Endometrial microvascular endothelial cells (primary cell): Measurements from ENCODE around the gene TMEM254. TPM values are rescaled to one million over a fixed set of nuclear protein-coding genes. Genes with fewer than 3 reads are reported as not detected.
"Not testable (repeated sequence)": the region's sequence is repeated elsewhere in the genome, so short reads cannot be mapped to it uniquely, and the experiment has no call there.

Experiments used
- in situ Hi-C: cut with HindIII; loops from 2 replicates; pipeline ENCODE4 v1.10.0; 2017; ENCODE audit warnings: low sequenced_read_pairs, low pct_unique_long_range_greater_than_20kb; ENCODE audit errors: inconsistent ontology term
- total RNA-seq: library from RNA; depleted of rRNA; stranded (reverse); fragments of >200 nt; gene quantifications from one replicate; pipeline ENCODE4 v1.2.3, GENCODE V29; 2015; ENCODE audit errors: inconsistent ontology term

The TMEM254 gene
- total RNA-seq, 1 donor from 2014 or later = 12.9 TPM

GRCh38 chr10:80122746-80123145, 44.3 kb downstream of the TMEM254 start:
- in situ Hi-C loops = no loop called here

GRCh38 chr10:80126876-80127275, 48.4 kb downstream of the TMEM254 start:
- in situ Hi-C loops = no loop called here

DNA sequence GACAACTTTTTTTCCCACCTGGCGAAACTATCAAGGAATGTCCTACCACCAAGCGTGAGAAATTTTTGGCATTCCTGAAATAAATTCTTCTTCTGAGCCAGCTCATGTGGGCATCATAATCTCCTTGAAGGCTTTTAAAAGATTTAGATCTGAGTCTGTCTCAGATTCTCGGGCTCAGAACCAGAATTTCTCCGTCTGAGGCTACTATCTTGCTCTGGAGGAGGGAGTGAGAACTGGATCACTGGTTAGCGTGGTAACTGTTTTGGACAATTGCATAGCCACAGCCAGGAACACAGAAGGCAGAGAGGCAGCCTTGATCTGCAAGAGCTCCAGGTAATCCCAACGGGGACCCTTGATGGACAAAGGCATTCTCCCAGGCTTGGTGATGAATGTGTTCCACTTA, 53.0 kb downstream of the TMEM254 start:
- in situ Hi-C loops = no loop called here

GRCh38 chr10:80132299-80133139, 54.1 kb downstream of the TMEM254 start, which contains the start of gene PLAC9:
PLAC9 (plus strand) TSS chr10:80132730; CDS start chr10:80132763, 33 bp downstream.
- in situ Hi-C loops = no loop called here

- in situ Hi-C loops = no loop called here
Observed at GRCh38 chr10:80133206-80133605, 54.7 kb downstream of the TMEM254 start.

DNA sequence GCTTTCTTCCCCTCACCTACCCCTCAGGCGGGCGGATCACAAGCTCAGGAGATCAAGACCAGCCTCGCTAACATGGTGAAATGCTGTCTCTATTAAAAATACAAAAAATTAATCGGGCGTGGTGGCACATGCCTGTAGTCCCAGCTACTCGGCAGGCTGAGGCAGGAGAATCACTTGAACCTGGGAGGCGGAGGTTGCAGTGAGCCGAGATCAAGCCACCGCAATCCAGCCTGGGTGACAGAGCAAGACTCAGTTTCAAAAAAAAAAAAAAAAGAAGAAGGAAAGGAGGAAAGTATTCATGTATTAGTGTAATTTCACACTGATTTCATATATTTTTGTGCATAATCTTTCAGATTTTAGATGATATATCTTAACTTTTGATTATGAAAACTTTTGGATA, 55.2 kb downstream of the TMEM254 start:
- in situ Hi-C loops = not testable (repeated sequence)

GRCh38 chr10:80136134-80136571, 57.7 kb downstream of the TMEM254 start:
- in situ Hi-C loops = no loop called here

- in situ Hi-C loops = no loop called here
Observed at GRCh38 chr10:80137031-80137862, 58.8 kb downstream of the TMEM254 start.

GRCh38 chr10:80137920-80138319, 59.5 kb downstream of the TMEM254 start:
- in situ Hi-C loops = no loop called here

- in situ Hi-C loops = no loop called here
Observed at GRCh38 chr10:80139265-80139664, 60.8 kb downstream of the TMEM254 start.

DNA sequence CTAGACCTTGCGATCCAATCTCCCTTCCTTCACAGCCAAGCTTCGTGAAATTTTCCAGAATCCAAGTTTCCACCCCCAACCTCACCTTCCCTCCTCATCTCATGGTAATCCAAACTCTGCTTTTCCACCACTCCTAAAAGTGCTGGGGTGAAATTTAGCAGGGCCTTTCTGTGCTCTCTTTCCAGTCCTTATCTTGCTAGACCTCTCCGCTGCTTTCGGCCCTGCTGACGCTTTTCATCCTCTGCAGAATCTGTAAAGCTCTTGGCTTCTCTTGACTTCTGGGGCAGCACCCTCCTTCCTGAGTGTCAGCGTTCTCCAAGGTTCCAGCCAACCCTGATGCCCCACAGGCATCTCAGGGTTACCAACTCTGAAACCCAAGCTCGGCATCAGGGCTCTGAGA, 61.8 kb downstream of the TMEM254 start:
- in situ Hi-C loops = no loop called here

- in situ Hi-C loops = no loop called here
Observed at GRCh38 chr10:80141696-80142460, 63.4 kb downstream of the TMEM254 start.

Other genes starting within 250 kb of the TMEM254 start
- gene SFTPD, start 129.6 kb upstream of the TMEM254 start, total RNA-seq = not detected
- not detected for gene PLAC9, start 54.1 kb downstream of the TMEM254 start, total RNA-seq
- 109 TPM for gene ANXA11, start 126.9 kb downstream of the TMEM254 start, total RNA-seq
- not detected for gene MAT1A, start 211.0 kb downstream of the TMEM254 start, total RNA-seq